NCI-H2227 (cell line): ENCODE results near the gene DYNC1I1.
A peak's percentile ranks its signal among the peaks of the same experiment; 100 is the strongest.

ENCODE experiments used
- DNase-seq: peaks from one replicate; lab custom pipeline; 2025; ENCODE audit not compliant: unreplicated experiment; lab: John Stamatoyannopoulos, UW

DYNC1I1 gene

GRCh38 chr7:95772298-95772770, at the start of gene DYNC1I1:
Gene DYNC1I1, plus strand, starts transcription at chr7:95772554. Its CDS starts 32,176 bp downstream, at chr7:95804730.
- peak; percentile 87 for DNase-seq

- DNase-seq, result peak; percentile 84
These were observed 48.7 kb upstream of the DYNC1I1 start for GRCh38 chr7:95723583-95724180.

GRCh38 chr7:95725205-95725604, 47.1 kb upstream of the DYNC1I1 start:
- peak; percentile 61 for DNase-seq

GRCh38 chr7:95730493-95731280, 41.7 kb upstream of the DYNC1I1 start:
- DNase-seq, result no peak

- DNase-seq, result no peak
These were observed 35.7 kb upstream of the DYNC1I1 start for GRCh38 chr7:95736635-95737034.

GRCh38 chr7:95737828-95738505, 34.4 kb upstream of the DYNC1I1 start:
- DNase-seq, result no peak

- DNase-seq, result no peak
These were observed 23.3 kb upstream of the DYNC1I1 start for GRCh38 chr7:95749044-95749443.

GRCh38 chr7:95749515-95749914, 22.8 kb upstream of the DYNC1I1 start:
- DNase-seq, result no peak

- DNase-seq, result no peak
These were observed 18.9 kb upstream of the DYNC1I1 start for GRCh38 chr7:95753440-95753839.

- DNase-seq, result peak; percentile 68
These were observed 16.9 kb upstream of the DYNC1I1 start for GRCh38 chr7:95755277-95755934.

- DNase-seq, result peak; percentile 95
These were observed 14.2 kb upstream of the DYNC1I1 start for GRCh38 chr7:95758187-95758586.

GRCh38 chr7:95766086-95766485, 6.3 kb upstream of the DYNC1I1 start:
- DNase-seq, result no peak

- no peak for DNase-seq
These were observed 5.7 kb upstream of the DYNC1I1 start for GRCh38 chr7:95766657-95767056.

GRCh38 chr7:95772771-95773581, 622 bp downstream of the DYNC1I1 start:
- peak; percentile 62 for DNase-seq

GRCh38 chr7:95776561-95777185, 4.3 kb downstream of the DYNC1I1 start:
- DNase-seq, result no peak

- DNase-seq, result no peak
These were observed 4.9 kb downstream of the DYNC1I1 start for GRCh38 chr7:95777269-95777668.

- no peak for DNase-seq
These were observed 8.3 kb downstream of the DYNC1I1 start for GRCh38 chr7:95780665-95781064.

- DNase-seq, result no peak
These were observed 9.7 kb downstream of the DYNC1I1 start for GRCh38 chr7:95781961-95782586.

- DNase-seq, result no peak
These were observed 12.4 kb downstream of the DYNC1I1 start for GRCh38 chr7:95784796-95785195.

- no peak for DNase-seq
These were observed 15.9 kb downstream of the DYNC1I1 start for GRCh38 chr7:95788258-95788657.
